Lower leg skin (tissue), 4 donors: Measurements from ENCODE around the gene GUCA2A. TPM values are rescaled to one million over a fixed set of nuclear protein-coding genes. Genes with fewer than 3 reads are reported as not detected.
A peak's percentile ranks its signal among the peaks of the same experiment; 100 is the strongest.

ENCODE experiments used
- DNase-seq, 2 donors: peaks; one replicate each; pipeline ENCODE4 v3.0.0-alpha.2; 2019; ENCODE audit warnings: low spot score in 2 of 2
- H3K4me3 ChIP-seq: fragments of 200-600 bp; sonication (generic); 2 replicates; pipeline ENCODE4 v1.5.1; 2017; ENCODE audit warnings: mild to moderate bottlenecking, low read depth; ENCODE audit not compliant: poor library complexity, severe bottlenecking
- CTCF ChIP-seq, 3 donors: fragments of 450-650 bp; IDR thresholded peaks; one replicate each; pipeline ENCODE4 v1.5.1; 2016; ENCODE audit warnings: antibody characterized with exemption in 3 of 3, mild to moderate bottlenecking in 3 of 3, moderate library complexity in 2 of 3
- POLR2A ChIP-seq, 2 donors: fragments of 450-650 bp; IDR thresholded peaks; one replicate each; pipeline ENCODE4 v1.6.1; 2016 to 2017; ENCODE audit warnings: antibody characterized with exemption in 2 of 2, mild to moderate bottlenecking in 1 of 2, moderate library complexity in 1 of 2
- WGBS, 2 donors: methylation state at CpG; one replicate each; pipeline ENCODE4 v1.1.5; 2018; 5-methylcytosine and 5-hydroxymethylcytosine counted together
- intact Hi-C: fragments of 100-400 bp; cut with DNase I; formaldehyde crosslinking; loops from one replicate; pipeline ENCODE4 v1.15.0; 2023; ENCODE audit warnings: low total_unique reads
- total RNA-seq, 4 donors: library from RNA; depleted of rRNA; stranded (reverse); fragments of >200 nt; gene quantifications; one replicate each; pipeline ENCODE4 v1.1.0, GENCODE V29; 2016

Gene GUCA2A
- total RNA-seq, 4 donors from 2014 or later, result not detected

GRCh38 chr1:42150651-42151050 is 13.9 kb downstream of the GUCA2A start:
- H3K4me3 ChIP-seq, result no peak overlapping the region
- DNase-seq, result peak in 1 of 2 donors; percentile 50
- TF ChIP-seq POLR2A (IDR thresholded peaks at IDR 0.05), result no peak
- TF ChIP-seq CTCF (IDR thresholded peaks at IDR 0.05), result no peak
- WGBS, 2 donors, result 83 to 86% methylated on average over 5 of the region's 5 CpGs
- intact Hi-C loops, result no loop called here

GRCh38 chr1:42148166-42148565 is 16.4 kb downstream of the GUCA2A start:
- no peak overlapping the region for H3K4me3 ChIP-seq
- intact Hi-C loops, result no loop called here
- 82 to 83% methylated on average over 1 of the region's 1 CpG for WGBS, 2 donors
- TF ChIP-seq POLR2A (IDR thresholded peaks at IDR 0.05) (no peak), CTCF (IDR thresholded peaks at IDR 0.05) (no peak)
- DNase-seq, result no peak

- TF ChIP-seq POLR2A (IDR thresholded peaks at IDR 0.05) (no peak), CTCF (IDR thresholded peaks at IDR 0.05) (peak in 1 of 3 donors; percentile 83)
- peak; percentile 77 to 95 for DNase-seq
- H3K4me3 ChIP-seq, result no peak overlapping the region
- intact Hi-C loops, result loop anchor here (2.0 kb wide), 1 partner anchor 26 kb away; no protein-coding TSS in a partner anchor
- whole genome bisulfite sequencing, 2 donors, result 17 to 21% methylated on average over 17 to 19 of the region's 19 CpGs
These were observed 17.8 kb downstream of the GUCA2A start for GRCh38 chr1:42146626-42147320.

- H3K4me3 ChIP-seq, result no peak overlapping the region
- 58 to 70% methylated on average over 25 to 37 of the region's 41 CpGs for WGBS, 2 donors
- intact Hi-C loops, result loop anchor here (2.0 kb wide), 1 partner anchor 27 kb away; no protein-coding TSS in a partner anchor
- peak in 1 of 2 donors; percentile 78 for DNase-seq
- no peak for TF ChIP-seq POLR2A (IDR thresholded peaks at IDR 0.05)
- no peak for TF ChIP-seq CTCF (IDR thresholded peaks at IDR 0.05)
These were observed 18.6 kb downstream of the GUCA2A start for GRCh38 chr1:42145764-42146625.

GRCh38 chr1:42145389-42145716 is 19.2 kb downstream of the GUCA2A start:
- 71 to 79% methylated on average over 8 of the region's 8 CpGs for WGBS, 2 donors
- intact Hi-C loops, result no loop called here
- DNase-seq, result peak in 1 of 2 donors; percentile 58

More at GRCh38 chr1:42145389-42145716, 19.2 kb downstream of the GUCA2A start:
- no peak for TF ChIP-seq POLR2A (IDR thresholded peaks at IDR 0.05)
- TF ChIP-seq CTCF (IDR thresholded peaks at IDR 0.05), result no peak
- no peak overlapping the region for H3K4me3 ChIP-seq
